ENCODE measurements around the gene C5. TPM values are rescaled to one million over a fixed set of nuclear protein-coding genes. Genes with fewer than 3 reads are reported as not detected.
"Not testable (repeated sequence)": the region's sequence is repeated elsewhere in the genome, so short reads cannot be mapped to it uniquely, and the experiment has no call there.

Gene C5
- total RNA-seq: 1 to 10 TPM in 4 of 5 donors, under 1 TPM in 1; 0.90 to 2.4 (median 1.7) TPM
- 2.4 TPM for total RNA-seq (2013)
- total RNA-seq: 0.30 to 8.4 (median 5.2) reads per million in 29 experiments

- Mint-ChIP-seq H3K27me3 (no peaks in the 10 kb centered on the region), H3K9me3 (no peaks in the 10 kb centered on the region), H3K4me1 (no peaks in the 10 kb centered on the region), H3K27ac (no peak within 1 kb of the TSS), H3K36me3 (no peaks in the 10 kb centered on the region), H3K4me3 (no peak within 1 kb of the TSS)
- ATAC-seq (replicated peaks in 1 of 4) (no peak), DNase-seq (no peak)
- H3K27me3 ChIP-seq (replicated peaks in 1 of 2; ENCODE audit: control insufficient read depth in 2 of 2, extremely low read depth in 1 of 2, insufficient read depth in 2 of 2, low read length in 1 of 2): no peaks in the 10 kb centered on the region
- WGBS (ENCODE audit: insufficient coverage): no CpG with 5 or more reads among the region's 6 CpGs
- H3K27ac ChIP-seq (ENCODE audit: low read length): no peak within 1 kb of the TSS
- no peak within 1 kb of the TSS for H3K4me3 ChIP-seq (ENCODE audit: control insufficient read depth in 1 of 2, extremely low read depth in 1 of 2, low read length in 1 of 2)
- POLR2A ChIA-PET: interaction anchor here in 1 of 2 donors (0.6 kb wide), 1 partner anchor 164 kb away, joined by 3 read pairs; no protein-coding TSS in a partner anchor
- CTCF ChIA-PET: interaction anchor here (0.6 to 2.1 kb wide), 4 partner anchors 9 to 15 kb away, joined by 3 to 5 read pairs (median 3); no protein-coding TSS in a partner anchor
- H3K4me1 ChIP-seq (ENCODE audit: control insufficient read depth in 1 of 2, extremely low read depth in 1 of 2, insufficient read depth in 2 of 2, low read length in 2 of 2): no peaks in the 10 kb centered on the region
- no peaks in the 10 kb centered on the region for H3K36me3 ChIP-seq (ENCODE audit: control insufficient read depth in 2 of 2, extremely low read depth in 1 of 2, insufficient read depth in 1 of 2, low read length in 1 of 2)
- H3K9me3 ChIP-seq: no peaks in the 10 kb centered on the region
Measured at GRCh38 chr9:121050128-121050988, at the start of gene C5. Gene C5 (minus strand): TSS chr9:121050275. CDS start chr9:121050246, 29 bp downstream.

GRCh38 chr9:121098567-121099198, 48.6 kb upstream of the C5 start:
- WGBS (ENCODE audit: insufficient coverage): 97% methylated on average over 2 of the region's 5 CpGs
- Histone ChIP-seq H3K4me3 (ENCODE audit: control insufficient read depth in 1 of 2, extremely low read depth in 1 of 2, low read length in 1 of 2) (no peak overlapping the region), H3K36me3 (ENCODE audit: control insufficient read depth in 2 of 2, extremely low read depth in 1 of 2, insufficient read depth in 1 of 2, low read length in 1 of 2) (peaks cover 4 to 31% of the 10 kb centered on the region in 2 donors), H3K27me3 (replicated peaks in 1 of 2; ENCODE audit: control insufficient read depth in 2 of 2, extremely low read depth in 1 of 2, insufficient read depth in 2 of 2, low read length in 1 of 2) (no peaks in the 10 kb centered on the region), H3K27ac (ENCODE audit: low read length) (no peak overlapping the region), H3K9me3 (no peaks in the 10 kb centered on the region), H3K4me1 (ENCODE audit: control insufficient read depth in 1 of 2, extremely low read depth in 1 of 2, insufficient read depth in 2 of 2, low read length in 2 of 2) (no peaks in the 10 kb centered on the region)
- H3K27ac Mint-ChIP-seq: no peak overlapping the region
- ChIA-PET CTCF (interaction anchor here in 1 of 2 donors (1.6 kb wide), 1 partner anchor 23 kb away, joined by 4 read pairs; no protein-coding TSS in a partner anchor), POLR2A (interaction anchor here in 1 of 2 donors (0.6 kb wide), 2 partner anchors 16 to 27 kb away, joined by 3 read pairs; no protein-coding TSS in a partner anchor)
- H3K27me3 Mint-ChIP-seq: no peaks in the 10 kb centered on the region
- H3K36me3 Mint-ChIP-seq: peaks cover 75% of the 10 kb centered on the region
- peaks cover 0 to 13% (median 6%) of the 10 kb centered on the region in 3 donors for H3K9me3 Mint-ChIP-seq
- ATAC-seq (replicated peaks in 1 of 4) (no peak), DNase-seq (no peak)
- H3K4me3 Mint-ChIP-seq: no peak overlapping the region
- H3K4me1 Mint-ChIP-seq: peaks cover 0 to 2% (median 0%) of the 10 kb centered on the region in 3 donors

- no peak overlapping the region for H3K27ac ChIP-seq (ENCODE audit: low read length)
- DNase-seq: no peak
- Mint-ChIP-seq H3K27ac (no peak overlapping the region), H3K9me3 (peaks cover 0 to 2% (median 0%) of the 10 kb centered on the region in 3 donors), H3K36me3 (peaks cover 73% of the 10 kb centered on the region), H3K27me3 (no peaks in the 10 kb centered on the region), H3K4me3 (no peak overlapping the region), H3K4me1 (peaks cover 0 to 2% (median 0%) of the 10 kb centered on the region in 3 donors)
- H3K27me3 ChIP-seq (replicated peaks in 1 of 2; ENCODE audit: control insufficient read depth in 2 of 2, extremely low read depth in 1 of 2, insufficient read depth in 2 of 2, low read length in 1 of 2): no peaks in the 10 kb centered on the region
- H3K4me3 ChIP-seq (ENCODE audit: control insufficient read depth in 1 of 2, extremely low read depth in 1 of 2, low read length in 1 of 2): no peak overlapping the region
- no peaks in the 10 kb centered on the region for H3K4me1 ChIP-seq (ENCODE audit: control insufficient read depth in 1 of 2, extremely low read depth in 1 of 2, insufficient read depth in 2 of 2, low read length in 2 of 2)
- no peaks in the 10 kb centered on the region for H3K9me3 ChIP-seq
- ChIA-PET CTCF (no interaction called here), POLR2A (interaction anchor here in 1 of 2 donors (1.1 kb wide), 1 partner anchor 26 kb away, joined by 6 read pairs; no protein-coding TSS in a partner anchor)
- H3K36me3 ChIP-seq (ENCODE audit: control insufficient read depth in 2 of 2, extremely low read depth in 1 of 2, insufficient read depth in 1 of 2, low read length in 1 of 2): peaks cover 4 to 48% of the 10 kb centered on the region in 2 donors
- no peak for ATAC-seq (replicated peaks in 1 of 4)
Measured at GRCh38 chr9:121095057-121095456, 45.0 kb upstream of the C5 start.

GRCh38 chr9:121090743-121091142, 40.7 kb upstream of the C5 start:
- WGBS (ENCODE audit: insufficient coverage): 100% methylated on average over 2 of the region's 6 CpGs
- H3K4me3 ChIP-seq (ENCODE audit: control insufficient read depth in 1 of 2, extremely low read depth in 1 of 2, low read length in 1 of 2); H3K27ac ChIP-seq (ENCODE audit: low read length); H3K9me3 ChIP-seq; H3K4me3 Mint-ChIP-seq; ATAC-seq (replicated peaks in 1 of 4); DNase-seq; H3K4me1 ChIP-seq (ENCODE audit: control insufficient read depth in 1 of 2, extremely low read depth in 1 of 2, insufficient read depth in 2 of 2, low read length in 2 of 2); CTCF ChIA-PET; H3K27me3 ChIP-seq (replicated peaks in 1 of 2; ENCODE audit: control insufficient read depth in 2 of 2, extremely low read depth in 1 of 2, insufficient read depth in 2 of 2, low read length in 1 of 2); H3K27ac Mint-ChIP-seq; H3K9me3 Mint-ChIP-seq; H3K27me3 Mint-ChIP-seq: not testable (repeated sequence)
- POLR2A ChIA-PET: interaction anchor here in 1 of 2 donors (0.6 kb wide), 1 partner anchor 46 kb away, joined by 3 read pairs; no protein-coding TSS in a partner anchor
- Mint-ChIP-seq H3K4me1 (peaks cover 17 to 25% (median 18%) of the 10 kb centered on the region in 3 donors), H3K36me3 (peaks cover 58% of the 10 kb centered on the region)
- peaks cover 0 to 31% of the 10 kb centered on the region in 2 donors for H3K36me3 ChIP-seq (ENCODE audit: control insufficient read depth in 2 of 2, extremely low read depth in 1 of 2, insufficient read depth in 1 of 2, low read length in 1 of 2)

GRCh38 chr9:121088576-121088975, 38.5 kb upstream of the C5 start:
- CTCF ChIA-PET: no interaction called here
- ATAC-seq (replicated peaks in 1 of 4) (no peak), DNase-seq (no peak)
- POLR2A ChIA-PET: no interaction called here
- no peaks in the 10 kb centered on the region for H3K9me3 ChIP-seq
- peaks cover 0 to 34% of the 10 kb centered on the region in 2 donors for H3K36me3 ChIP-seq (ENCODE audit: control insufficient read depth in 2 of 2, extremely low read depth in 1 of 2, insufficient read depth in 1 of 2, low read length in 1 of 2)
- H3K27ac Mint-ChIP-seq: peak overlapping the region; percentile 36 to 37
- H3K27me3 Mint-ChIP-seq: no peaks in the 10 kb centered on the region
- H3K27ac ChIP-seq (ENCODE audit: low read length): no peak overlapping the region
- H3K4me1 ChIP-seq (ENCODE audit: control insufficient read depth in 1 of 2, extremely low read depth in 1 of 2, insufficient read depth in 2 of 2, low read length in 2 of 2): peaks cover 0 to 2% of the 10 kb centered on the region in 2 experiments
- H3K27me3 ChIP-seq (replicated peaks in 1 of 2; ENCODE audit: control insufficient read depth in 2 of 2, extremely low read depth in 1 of 2, insufficient read depth in 2 of 2, low read length in 1 of 2): no peaks in the 10 kb centered on the region
- H3K4me3 ChIP-seq (ENCODE audit: control insufficient read depth in 1 of 2, extremely low read depth in 1 of 2, low read length in 1 of 2): no peak overlapping the region
- no peak overlapping the region for H3K4me3 Mint-ChIP-seq
- H3K4me1 Mint-ChIP-seq: peaks cover 23 to 28% (median 24%) of the 10 kb centered on the region in 3 donors
- no peaks in the 10 kb centered on the region for H3K9me3 Mint-ChIP-seq
- peaks cover 50% of the 10 kb centered on the region for H3K36me3 Mint-ChIP-seq
- no CpG with 5 or more reads among the region's 3 CpGs for WGBS (ENCODE audit: insufficient coverage)

GRCh38 chr9:121085661-121086060, 35.6 kb upstream of the C5 start:
- CTCF ChIA-PET: no interaction called here
- Histone ChIP-seq H3K36me3 (ENCODE audit: control insufficient read depth in 2 of 2, extremely low read depth in 1 of 2, insufficient read depth in 1 of 2, low read length in 1 of 2) (peaks cover 0 to 42% of the 10 kb centered on the region in 2 donors), H3K27ac (ENCODE audit: low read length) (no peak overlapping the region), H3K4me1 (ENCODE audit: control insufficient read depth in 1 of 2, extremely low read depth in 1 of 2, insufficient read depth in 2 of 2, low read length in 2 of 2) (peaks cover 0 to 2% of the 10 kb centered on the region in 2 experiments), H3K4me3 (ENCODE audit: control insufficient read depth in 1 of 2, extremely low read depth in 1 of 2, low read length in 1 of 2) (no peak overlapping the region), H3K9me3 (no peaks in the 10 kb centered on the region), H3K27me3 (replicated peaks in 1 of 2; ENCODE audit: control insufficient read depth in 2 of 2, extremely low read depth in 1 of 2, insufficient read depth in 2 of 2, low read length in 1 of 2) (no peaks in the 10 kb centered on the region)
- no peaks in the 10 kb centered on the region for H3K9me3 Mint-ChIP-seq
- no peaks in the 10 kb centered on the region for H3K27me3 Mint-ChIP-seq
- H3K36me3 Mint-ChIP-seq: peaks cover 47% of the 10 kb centered on the region
- DNase-seq: no peak
- H3K4me1 Mint-ChIP-seq: peaks cover 28 to 30% (median 30%) of the 10 kb centered on the region in 3 donors
- no peak overlapping the region for H3K27ac Mint-ChIP-seq
- no peak for ATAC-seq (replicated peaks in 1 of 4)
- 91% methylated on average over 1 of the region's 1 CpG for WGBS (ENCODE audit: insufficient coverage)
- no peak overlapping the region for H3K4me3 Mint-ChIP-seq
- POLR2A ChIA-PET: no interaction called here
